ENCODE data around the gene IGHMBP2. TPM values are rescaled to one million over a fixed set of nuclear protein-coding genes. Genes with fewer than 3 reads are reported as not detected.

Gene IGHMBP2
- total RNA-seq, 4 donors from 2014 or later, result 22.9 to 55.0 (median 30.3) TPM

- Histone ChIP-seq H3K27ac (no peak overlapping the region), H3K27me3 (no peaks in the 10 kb centered on the region), H3K9me3 (no peaks in the 10 kb centered on the region), H3K36me3 (peaks cover 77% of the 10 kb centered on the region), H3K4me3 (no peak overlapping the region), H3K4me1 (no peaks in the 10 kb centered on the region)
- 95% methylated on average over 19 of the region's 29 CpGs for WGBS
- TF ChIP-seq CTCF (IDR thresholded peaks at IDR 0.05) (no peak), POLR2A (IDR thresholded peaks at IDR 0.05) (no peak), POLR2AphosphoS5 (IDR thresholded peaks at IDR 0.05) (no peak), EP300 (IDR thresholded peaks at IDR 0.05) (no peak)
- no peak for DNase-seq (ENCODE audit: low spot score in 2 of 2)
Observed at GRCh38 chr11:68936676-68937620, 33.3 kb downstream of the IGHMBP2 start.

- Histone ChIP-seq H3K27me3 (no peaks in the 10 kb centered on the region), H3K9me3 (no peaks in the 10 kb centered on the region), H3K27ac (no peak overlapping the region), H3K36me3 (peaks cover 77% of the 10 kb centered on the region), H3K4me1 (no peaks in the 10 kb centered on the region), H3K4me3 (no peak overlapping the region)
- DNase-seq (ENCODE audit: low spot score in 2 of 2), result no peak
- no peak for TF ChIP-seq POLR2AphosphoS5 (IDR thresholded peaks at IDR 0.05)
- TF ChIP-seq CTCF (IDR thresholded peaks at IDR 0.05), result no peak
- TF ChIP-seq POLR2A (IDR thresholded peaks at IDR 0.05), result no peak
- TF ChIP-seq EP300 (IDR thresholded peaks at IDR 0.05), result no peak
- WGBS, result 95% methylated on average over 3 of the region's 18 CpGs
Observed at GRCh38 chr11:68938088-68938487, 34.4 kb downstream of the IGHMBP2 start.

GRCh38 chr11:68938816-68939582 is 35.3 kb downstream of the IGHMBP2 start:
- H3K9me3 ChIP-seq, result no peaks in the 10 kb centered on the region
- no peak overlapping the region for H3K27ac ChIP-seq
- H3K27me3 ChIP-seq, result no peaks in the 10 kb centered on the region
- H3K36me3 ChIP-seq, result peaks cover 68% of the 10 kb centered on the region
- H3K4me3 ChIP-seq, result no peak overlapping the region
- no peak for DNase-seq (ENCODE audit: low spot score in 2 of 2)
- H3K4me1 ChIP-seq, result peaks cover 2% of the 10 kb centered on the region
- 97% methylated on average over 8 of the region's 17 CpGs for WGBS
- no peak for TF ChIP-seq POLR2AphosphoS5 (IDR thresholded peaks at IDR 0.05)
- no peak for TF ChIP-seq POLR2A (IDR thresholded peaks at IDR 0.05)
- TF ChIP-seq CTCF (IDR thresholded peaks at IDR 0.05), result no peak

GRCh38 chr11:68939583-68940555 is 36.2 kb downstream of the IGHMBP2 start:
- no peaks in the 10 kb centered on the region for H3K27me3 ChIP-seq
- no peaks in the 10 kb centered on the region for H3K9me3 ChIP-seq
- peaks cover 60% of the 10 kb centered on the region for H3K36me3 ChIP-seq
- no peak overlapping the region for H3K4me3 ChIP-seq
- DNase-seq (ENCODE audit: low spot score in 2 of 2), result no peak
- 89% methylated on average over 30 of the region's 33 CpGs for WGBS
- no peak overlapping the region for H3K27ac ChIP-seq
- no peak for TF ChIP-seq EP300 (IDR thresholded peaks at IDR 0.05)
- no peak for TF ChIP-seq POLR2AphosphoS5 (IDR thresholded peaks at IDR 0.05)
- no peak for TF ChIP-seq CTCF (IDR thresholded peaks at IDR 0.05)
- no peak for TF ChIP-seq POLR2A (IDR thresholded peaks at IDR 0.05)
- peaks cover 2% of the 10 kb centered on the region for H3K4me1 ChIP-seq

Measured in suprapubic skin (tissue), 4 donors.